B cell (primary cell): ENCODE data around the gene KLK15. TPM values are rescaled to one million over a fixed set of nuclear protein-coding genes. Genes with fewer than 3 reads are reported as not detected.

Experiments
- ATAC-seq: fragments of 200-7000 bp; cut with Tn5 transposase; one replicate; pipeline ENCODE4 v1.10.0; 2021; ENCODE audit warnings: low read depth, mild to moderate bottlenecking, moderate number of reproducible peaks, moderate library complexity
- CTCF ChIA-PET: fragments of 350-600 bp; sonication (Branson Sonifier 250); formaldehyde crosslinking; loops from one replicate; lab custom pipeline; 2021; ENCODE audit warnings: antibody characterized with exemption, inconsistent platforms; lab: Charles Lee
- POLR2A ChIA-PET: fragments of 350-600 bp; sonication (Branson Sonifier 250); formaldehyde crosslinking; loops from one replicate; lab custom pipeline; 2021; ENCODE audit warnings: antibody characterized with exemption; lab: Charles Lee
- DNase-seq: peaks from one replicate; pipeline ENCODE4 v3.0.0; 2013
- H2AFZ ChIP-seq: 2 replicates; pipeline ENCODE4 v1.6.1; 2012; ENCODE audit warnings: mild to moderate bottlenecking, low read depth, low read length; ENCODE audit not compliant: insufficient read depth, poor library complexity, severe bottlenecking
- H3K27ac ChIP-seq, 2 donors: 1 replicate in 1 of 2; 2 replicates in 1 of 2; pipeline ENCODE4 v1.5.1; 2012 to 2013; ENCODE audit warnings: low read length in 2 of 2, mild to moderate bottlenecking in 2 of 2, moderate library complexity in 1 of 2
- H3K27me3 ChIP-seq, 4 experiments: fragments of 200-600 bp in 1 of 4; sonication (generic) in 1 of 4; replicated peaks in 1 of 4; 1 replicate in 2 of 4; 2 replicates in 2 of 4; pipeline versions ENCODE4 v1.6.1 to v1.7.0; 2013 to 2016; ENCODE audit warnings: low read length in 3 of 4, mild to moderate bottlenecking in 2 of 4, mixed read lengths in 1 of 4, moderate library complexity in 1 of 4; ENCODE audit not compliant: insufficient read depth in 4 of 4, control insufficient read depth in 3 of 4; ENCODE audit errors: control extremely low read depth in 1 of 4
- H3K36me3 ChIP-seq, 2 experiments: replicated peaks in 1 of 2; 1 replicate in 1 of 2; 2 replicates in 1 of 2; pipeline versions ENCODE4 v1.6.1 to v1.7.1; 2013; ENCODE audit warnings: low read length in 1 of 2; ENCODE audit not compliant: insufficient read depth in 2 of 2, control insufficient read depth in 1 of 2; ENCODE audit errors: control extremely low read depth in 1 of 2, extremely low read depth in 1 of 2
- H3K4me1 ChIP-seq, 2 donors: fragments of 200-600 bp in 1 of 2; sonication (generic) in 1 of 2; 1 replicate in 1 of 2; 2 replicates in 1 of 2; pipeline versions ENCODE4 v1.5.1 to v1.6.1; 2013 to 2017; ENCODE audit warnings: low read length in 2 of 2; ENCODE audit not compliant: control insufficient read depth in 2 of 2, insufficient read depth in 2 of 2
- H3K4me2 ChIP-seq: replicated peaks from 2 replicates; pipeline ENCODE3; 2012; ENCODE audit warnings: mild to moderate bottlenecking, low read depth, low read length; ENCODE audit not compliant: poor library complexity, severe bottlenecking
- H3K4me3 ChIP-seq, 5 experiments: fragments of 200-600 bp in 1 of 5; sonication (generic) in 1 of 5; 1 replicate in 3 of 5; 2 replicates in 2 of 5; pipeline versions ENCODE4 v1.5.1 to v1.7.0; 2011 to 2016; ENCODE audit warnings: low read length in 4 of 5, mild to moderate bottlenecking in 4 of 5, low read depth in 2 of 5, control low read depth in 1 of 5, moderate library complexity in 1 of 5; ENCODE audit not compliant: insufficient read depth in 1 of 5; ENCODE audit errors: control extremely low read depth in 1 of 5, extremely low read depth in 1 of 5
- H3K79me2 ChIP-seq: fragments of 200-600 bp; sonication (generic); one replicate; pipeline ENCODE4 v1.6.0; 2016; ENCODE audit warnings: low read length; ENCODE audit not compliant: control insufficient read depth, insufficient read depth
- H3K9ac ChIP-seq: fragments of 200-600 bp; sonication (generic); 2 replicates; pipeline ENCODE4 v1.6.1; 2017; ENCODE audit warnings: mild to moderate bottlenecking, low read length, moderate library complexity
- H3K9me3 ChIP-seq, 3 donors: one replicate each; pipeline versions ENCODE4 v1.6.1 to v1.7.1; 2013; ENCODE audit warnings: low read length in 2 of 3; ENCODE audit not compliant: control insufficient read depth in 2 of 3, insufficient read depth in 1 of 3; ENCODE audit errors: control extremely low read depth in 1 of 3
- H4K20me1 ChIP-seq: 2 replicates; pipeline ENCODE4 v1.6.0; 2012; ENCODE audit warnings: mild to moderate bottlenecking, low read length; ENCODE audit not compliant: insufficient read depth, control insufficient read depth, poor library complexity, severe bottlenecking
- H3K27ac Mint-ChIP-seq: one replicate; pipeline ENCODE4 v1.8.0; 2021; ENCODE audit warnings: mixed read lengths
- H3K27me3 Mint-ChIP-seq: one replicate; pipeline ENCODE4 v1.8.0; 2021; ENCODE audit warnings: mixed read lengths
- H3K4me1 Mint-ChIP-seq: one replicate; pipeline ENCODE4 v1.8.0; 2021; ENCODE audit warnings: mixed read lengths
- H3K4me3 Mint-ChIP-seq: one replicate; pipeline ENCODE4 v1.8.0; 2021; ENCODE audit warnings: mixed read lengths
- H3K9me3 Mint-ChIP-seq: one replicate; pipeline ENCODE4 v1.8.0; 2022; ENCODE audit warnings: mixed read lengths; ENCODE audit not compliant: insufficient read depth
- CTCF ChIP-seq: fragments of 200-600 bp; IDR thresholded peaks from one replicate; pipeline ENCODE4 v1.8.0; 2022; ENCODE audit warnings: antibody characterized with exemption, mild to moderate bottlenecking
- EZH2 ChIP-seq: IDR thresholded peaks from 2 replicates; pipeline ENCODE4 v1.6.1; 2012; ENCODE audit warnings: borderline replicate concordance, low read depth, mild to moderate bottlenecking, moderate library complexity, low read length; ENCODE audit not compliant: insufficient read depth, poor library complexity, severe bottlenecking
- WGBS: methylation state at CpG from one replicate; pipeline ENCODE4 v1.1.5; 2013; ENCODE audit warnings: missing lambda C conversion rate; ENCODE audit not compliant: insufficient coverage; 5-methylcytosine and 5-hydroxymethylcytosine counted together
- intact Hi-C: fragments of 100-400 bp; cut with micrococcal nuclease; formaldehyde crosslinking; loops from one replicate; pipeline ENCODE4 v1.10.0; 2022
- polyA minus RNA-seq: library from RNA; depleted of rRNA, polyadenylated mRNA; stranded (reverse); fragments of >200 nt; gene quantifications from 2 replicates; pipeline ENCODE4 v1.2.3, GENCODE V29; 2012
- polyA plus RNA-seq: library from polyadenylated mRNA; depleted of rRNA; stranded (reverse); fragments of >200 nt; gene quantifications from 2 replicates; pipeline ENCODE4 v1.2.3, GENCODE V29; 2012
- total RNA-seq, 2 donors: library from RNA; stranded (reverse); fragments of 120-200 nt in 1 of 2; gene quantifications; 1 replicate in 1 of 2; 2 replicates in 1 of 2; pipeline versions ENCODE4 v1.2.3 to v1.2.4, GENCODE V29; 2013 to 2022

KLK15 gene
- total RNA-seq (not detected in 2 replicates), polyA plus RNA-seq (0.07 TPM in 1 of 2 replicates, not detected in the other), polyA minus RNA-seq (not detected in 2 replicates)
- total RNA-seq (2013), result not detected

GRCh38 chr19:50833117-50833801, at the start of gene KLK15:
Gene KLK15 (minus strand): TSS chr19:50833574. CDS start chr19:50831492, 2,082 bp downstream.
- no peak for ATAC-seq
- Histone ChIP-seq H3K36me3 (no peaks in the 10 kb centered on the region), H2AFZ (no peak within 1 kb of the TSS), H3K9ac (no peak within 1 kb of the TSS), H3K4me3 (no peak within 1 kb of the TSS), H3K27me3 (peaks cover 0 to 48% (median 2%) of the 10 kb centered on the region in 4 experiments), H3K27ac (no peak within 1 kb of the TSS), H3K4me1 (peaks cover 11 to 14% of the 10 kb centered on the region in 2 donors), H3K9me3 (peaks cover 0 to 5% (median 0%) of the 10 kb centered on the region in 3 donors), H3K79me2 (no peaks in the 10 kb centered on the region), H4K20me1 (no peaks in the 10 kb centered on the region), H3K4me2 (no peak within 1 kb of the TSS)
- intact Hi-C loops, result no loop called here
- no peak within 1 kb of the TSS for H3K27ac Mint-ChIP-seq
- peaks cover 25% of the 10 kb centered on the region for H3K4me1 Mint-ChIP-seq
- DNase-seq, result no peak
- H3K9me3 Mint-ChIP-seq, result no peaks in the 10 kb centered on the region
- TF ChIP-seq CTCF (no peak), EZH2 (no peak)
- CTCF ChIA-PET, result interaction anchor here (1.4 kb wide), 1 partner anchor 89 kb away, joined by 3 read pairs; no protein-coding TSS in a partner anchor
- no peak within 1 kb of the TSS for H3K4me3 Mint-ChIP-seq
- POLR2A ChIA-PET, result no interaction called here
- H3K27me3 Mint-ChIP-seq, result peaks cover 45% of the 10 kb centered on the region
- WGBS, result 80% methylated on average over 7 of the region's 8 CpGs

GRCh38 chr19:50882188-50882587, 48.8 kb upstream of the KLK15 start:
- H3K27ac ChIP-seq, result no peak overlapping the region
- H3K9me3 ChIP-seq, result no peaks in the 10 kb centered on the region
- H3K79me2 ChIP-seq, result no peaks in the 10 kb centered on the region
- no peak overlapping the region for H3K4me3 Mint-ChIP-seq
- DNase-seq, result no peak
- H3K4me1 Mint-ChIP-seq, result peaks cover 7% of the 10 kb centered on the region
- no peak overlapping the region for H2AFZ ChIP-seq
- H3K27me3 ChIP-seq, result no peaks in the 10 kb centered on the region
- no peak for TF ChIP-seq CTCF
- TF ChIP-seq EZH2, result no peak
- no peaks in the 10 kb centered on the region for H3K36me3 ChIP-seq
- no peaks in the 10 kb centered on the region for H3K9me3 Mint-ChIP-seq
- no peak for ATAC-seq
- POLR2A ChIA-PET, result no interaction called here
- H3K4me3 ChIP-seq, result no peak overlapping the region
- peaks cover 19% of the 10 kb centered on the region for H3K27me3 Mint-ChIP-seq
- H4K20me1 ChIP-seq, result no peaks in the 10 kb centered on the region
- no peak overlapping the region for H3K9ac ChIP-seq
- WGBS, result no CpG with 5 or more reads among the region's 3 CpGs
- CTCF ChIA-PET, result interaction anchor here (0.8 to 1.8 kb wide), 2 partner anchors 40 to 44 kb away, joined by 3 to 13 read pairs; no protein-coding TSS in a partner anchor
- no peak overlapping the region for H3K4me2 ChIP-seq
- peaks cover under 1 to 5% of the 10 kb centered on the region in 2 donors for H3K4me1 ChIP-seq
- H3K27ac Mint-ChIP-seq, result no peak overlapping the region
- intact Hi-C loops, result no loop called here
